AG09319 (cell line): ENCODE measurements around the gene ADGRL2.

Experiments
- DNase-seq: peaks from one replicate; pipeline ENCODE4 v3.0.0-alpha.2; 2010; ENCODE audit warnings: low read depth; ENCODE audit errors: extremely low read depth
- TF ChIP-seq, protein P1 (sequence below): IDR thresholded peaks from 2 replicates; pipeline ENCODE4 v1.5.1; 2011; ENCODE audit warnings: low read depth, mild to moderate bottlenecking, inconsistent platforms, low read length, moderate library complexity

ADGRL2 gene

GRCh38 chr1:81836007-81836626 is 35.4 kb downstream of the ADGRL2 start:
- TF ChIP-seq, protein P1, sequence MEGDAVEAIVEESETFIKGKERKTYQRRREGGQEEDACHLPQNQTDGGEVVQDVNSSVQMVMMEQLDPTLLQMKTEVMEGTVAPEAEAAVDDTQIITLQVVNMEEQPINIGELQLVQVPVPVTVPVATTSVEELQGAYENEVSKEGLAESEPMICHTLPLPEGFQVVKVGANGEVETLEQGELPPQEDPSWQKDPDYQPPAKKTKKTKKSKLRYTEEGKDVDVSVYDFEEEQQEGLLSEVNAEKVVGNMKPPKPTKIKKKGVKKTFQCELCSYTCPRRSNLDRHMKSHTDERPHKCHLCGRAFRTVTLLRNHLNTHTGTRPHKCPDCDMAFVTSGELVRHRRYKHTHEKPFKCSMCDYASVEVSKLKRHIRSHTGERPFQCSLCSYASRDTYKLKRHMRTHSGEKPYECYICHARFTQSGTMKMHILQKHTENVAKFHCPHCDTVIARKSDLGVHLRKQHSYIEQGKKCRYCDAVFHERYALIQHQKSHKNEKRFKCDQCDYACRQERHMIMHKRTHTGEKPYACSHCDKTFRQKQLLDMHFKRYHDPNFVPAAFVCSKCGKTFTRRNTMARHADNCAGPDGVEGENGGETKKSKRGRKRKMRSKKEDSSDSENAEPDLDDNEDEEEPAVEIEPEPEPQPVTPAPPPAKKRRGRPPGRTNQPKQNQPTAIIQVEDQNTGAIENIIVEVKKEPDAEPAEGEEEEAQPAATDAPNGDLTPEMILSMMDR, result no peak
- no peak for DNase-seq

- DNase-seq, result no peak
- TF ChIP-seq, protein P1, result no peak
These were observed 38.0 kb downstream of the ADGRL2 start for GRCh38 chr1:81838600-81839218.

GRCh38 chr1:81840805-81841204 is 40.1 kb downstream of the ADGRL2 start:
- DNase-seq, result no peak
- TF ChIP-seq, protein P1, result no peak

DNA sequence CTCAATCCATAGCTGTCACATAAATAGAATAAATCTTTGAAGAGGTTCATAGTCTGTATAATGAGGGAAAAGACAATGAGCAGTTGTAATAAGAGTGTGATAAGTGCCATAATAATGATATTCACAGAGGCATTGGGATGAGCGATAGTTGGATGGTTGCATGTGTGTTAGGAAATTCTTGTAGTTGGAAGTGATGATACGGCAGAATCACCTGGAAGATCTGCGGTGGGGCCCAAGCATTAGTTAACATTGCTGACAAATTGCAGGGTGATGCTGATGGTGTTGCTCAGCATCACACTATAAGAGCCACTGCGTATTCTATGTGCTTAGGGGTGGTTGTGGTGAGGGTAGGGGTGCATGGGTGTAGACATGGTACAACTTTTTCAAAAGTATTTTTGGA is 41.1 kb downstream of the ADGRL2 start:
- TF ChIP-seq, protein P1, result no peak
- no peak for DNase-seq

- TF ChIP-seq, protein P1, result no peak
- DNase-seq, result no peak
These were observed 43.7 kb downstream of the ADGRL2 start for GRCh38 chr1:81844477-81844876.

DNA sequence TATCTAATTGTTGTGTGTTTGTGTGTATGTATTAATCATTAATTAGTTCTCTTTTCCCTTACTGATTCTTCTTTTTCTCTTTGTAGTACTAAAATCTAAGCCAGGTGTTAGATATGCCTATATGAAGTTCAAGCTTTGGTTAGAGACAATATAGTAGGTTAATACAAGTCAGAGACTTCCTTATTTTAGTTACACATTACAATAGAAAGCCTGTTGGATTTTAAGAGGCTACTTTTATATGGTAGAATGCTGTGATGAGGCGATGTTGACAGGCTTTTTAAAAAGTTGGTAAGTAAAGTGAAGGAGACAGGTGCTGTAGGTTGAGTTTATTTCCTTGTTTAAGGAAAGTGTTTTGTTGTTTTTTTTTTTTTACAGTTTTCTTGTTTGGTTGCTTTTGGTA is 45.9 kb downstream of the ADGRL2 start:
- DNase-seq, result no peak
- TF ChIP-seq, protein P1, result no peak

GRCh38 chr1:81847063-81847462 is 46.3 kb downstream of the ADGRL2 start:
- DNase-seq, result no peak

More at GRCh38 chr1:81847063-81847462, 46.3 kb downstream of the ADGRL2 start:
- TF ChIP-seq, protein P1, result no peak
